K562 (cell line): Measurements from ENCODE around the gene PIP4K2A. TPM values are rescaled to one million over a fixed set of nuclear protein-coding genes. Genes with fewer than 3 reads are reported as not detected.

ENCODE experiments used
- CHD2 ChIP-seq: IDR thresholded peaks from 2 replicates; pipeline ENCODE4 v1.6.1; 2011; ENCODE audit warnings: low read depth, low read length
- FOXJ2 ChIP-seq: fragments of 200-800 bp; sonication (Bioruptor generic); IDR thresholded peaks from 2 replicates; pipeline ENCODE4 v1.6.1; 2016; ENCODE audit warnings: missing genetic modification characterization, missing compliant biosample characterization
- HDAC1 ChIP-seq, 2 experiments: fragments of 450-650 bp; IDR thresholded peaks; 2 replicates each; pipeline ENCODE4 v1.6.1; 2016 to 2017; ENCODE audit warnings: inconsistent platforms in 1 of 2, mild to moderate bottlenecking in 1 of 2, moderate library complexity in 1 of 2
- HDAC8 ChIP-seq: fragments of 450-650 bp; IDR thresholded peaks from 2 replicates; pipeline ENCODE4 v1.6.1; 2016; ENCODE audit warnings: mild to moderate bottlenecking, missing genetic modification characterization, moderate library complexity, missing compliant biosample characterization
- MTA1 ChIP-seq: fragments of 450-650 bp; IDR thresholded peaks from 2 replicates; pipeline ENCODE4 v1.6.1; 2017; ENCODE audit warnings: borderline replicate concordance
- MYBL2 ChIP-seq, 2 experiments: fragments of 450-650 bp in 1 of 2; sonication (generic) in 1 of 2; formaldehyde crosslinking in 1 of 2; IDR thresholded peaks; 2 replicates each; pipeline versions ENCODE4 v1.6.1 to v1.8.1; 2017 to 2022; ENCODE audit warnings: borderline replicate concordance in 1 of 2, inconsistent platforms in 1 of 2, low read depth in 1 of 2, mild to moderate bottlenecking in 1 of 2, missing genetic modification reagents in 1 of 2, moderate library complexity in 1 of 2
- NFXL1 ChIP-seq: fragments of 450-650 bp; formaldehyde crosslinking; IDR thresholded peaks from 2 replicates; pipeline ENCODE4 v1.4.0; 2021; ENCODE audit warnings: mild to moderate bottlenecking
- NFYB ChIP-seq: IDR thresholded peaks from 2 replicates; pipeline ENCODE4 v1.6.1; 2011; ENCODE audit warnings: mild to moderate bottlenecking, moderate library complexity; ENCODE audit not compliant: insufficient read length; ENCODE audit errors: extremely low read depth
- RNF2 ChIP-seq: sonication (generic); IDR thresholded peaks from 2 replicates; pipeline ENCODE4 v1.6.1; 2016
- SIRT6 ChIP-seq: IDR thresholded peaks from one replicate; pipeline ENCODE4 v1.6.1; 2012; ENCODE audit warnings: low read depth, mild to moderate bottlenecking, control low read depth, inconsistent platforms, low read length, moderate library complexity
- TCF7 ChIP-seq: sonication (generic); IDR thresholded peaks from 2 replicates; pipeline ENCODE4 v1.6.1; 2016; ENCODE audit warnings: antibody characterized with exemption, borderline replicate concordance
- XRCC3 ChIP-seq: fragments of 450-650 bp; IDR thresholded peaks from 2 replicates; pipeline ENCODE4 v1.6.1; 2017; ENCODE audit warnings: mild to moderate bottlenecking, moderate library complexity
- ZNF24 ChIP-seq: fragments of 450-650 bp; IDR thresholded peaks from 2 replicates; pipeline ENCODE4 v1.6.1; 2016
- ZNF280A ChIP-seq: fragments of 450-650 bp; IDR thresholded peaks from 2 replicates; pipeline ENCODE4 v1.6.1; 2018; ENCODE audit warnings: mild to moderate bottlenecking, low read depth; ENCODE audit not compliant: partially characterized antibody
- ZNF644 ChIP-seq: fragments of 200-800 bp; sonication (Bioruptor generic); IDR thresholded peaks from 2 replicates; pipeline ENCODE4 v1.6.1; 2016; ENCODE audit warnings: low read depth, missing genetic modification characterization, missing compliant biosample characterization
- polyA plus RNA-seq, 8 experiments: library from polyadenylated mRNA; depleted of rRNA in 4 of 8; stranded (reverse) in 5 of 8; unstranded in 3 of 8; fragments of >200 nt; fragmentation: Nextera tagmentation in 2 of 8; fragmentation: Illumina TruSeq in 1 of 8; extraction: Ambion mirVana in 2 of 8; extraction: Trizol in 1 of 8; gene quantifications; 2 replicates each; pipeline versions ENCODE4 v1.2.1 to v1.2.3, GENCODE V29; 2011 to 2014; ENCODE audit warnings: inconsistent platforms in 1 of 8, missing spikeins in 1 of 8
- total RNA-seq, 7 experiments: library from RNA; depleted of rRNA in 6 of 7; stranded (reverse); fragments of >200 nt in 6 of 7; fragmentation: Illumina TruSeq in 2 of 7; extraction: Trizol in 2 of 7; gene quantifications; 2 replicates each; pipeline versions ENCODE4 v1.2.1 to v1.2.3, GENCODE V29; 2011 to 2021; ENCODE audit warnings: low replicate concordance in 1 of 7
- TF ChIP-seq, protein P1 (sequence below): fragments of 450-650 bp; IDR thresholded peaks from 2 replicates; pipeline ENCODE4 v1.6.1; 2016; ENCODE audit warnings: antibody characterized with exemption
- TF ChIP-seq, protein P2 (sequence below): fragments of 450-650 bp; formaldehyde crosslinking; IDR thresholded peaks from 2 replicates; pipeline ENCODE4 v1.4.0; 2022; ENCODE audit warnings: missing genetic modification characterization
- TF ChIP-seq, protein P3 (sequence below): fragments of 450-650 bp; IDR thresholded peaks from 2 replicates; pipeline ENCODE4 v1.6.1; 2016; ENCODE audit warnings: low read depth, mild to moderate bottlenecking, moderate library complexity
- TF ChIP-seq, protein P4 (sequence below): fragments of 450-650 bp; formaldehyde crosslinking; IDR thresholded peaks from 2 replicates; pipeline ENCODE4 v1.4.0; 2022; ENCODE audit warnings: mild to moderate bottlenecking, moderate library complexity
- TF ChIP-seq, protein P5 (sequence below): fragments of 200-800 bp; sonication (Bioruptor generic); IDR thresholded peaks from 2 replicates; pipeline ENCODE4 v1.6.1; 2017; ENCODE audit warnings: missing genetic modification characterization, missing compliant biosample characterization

The PIP4K2A gene
- total and polyA plus RNA-seq, 9 of the 15 experiments (the other 6 are each of a cell fraction or from before 2014, with no cell fraction given), result 35.6 to 117 (median 71.9) TPM

DNA sequence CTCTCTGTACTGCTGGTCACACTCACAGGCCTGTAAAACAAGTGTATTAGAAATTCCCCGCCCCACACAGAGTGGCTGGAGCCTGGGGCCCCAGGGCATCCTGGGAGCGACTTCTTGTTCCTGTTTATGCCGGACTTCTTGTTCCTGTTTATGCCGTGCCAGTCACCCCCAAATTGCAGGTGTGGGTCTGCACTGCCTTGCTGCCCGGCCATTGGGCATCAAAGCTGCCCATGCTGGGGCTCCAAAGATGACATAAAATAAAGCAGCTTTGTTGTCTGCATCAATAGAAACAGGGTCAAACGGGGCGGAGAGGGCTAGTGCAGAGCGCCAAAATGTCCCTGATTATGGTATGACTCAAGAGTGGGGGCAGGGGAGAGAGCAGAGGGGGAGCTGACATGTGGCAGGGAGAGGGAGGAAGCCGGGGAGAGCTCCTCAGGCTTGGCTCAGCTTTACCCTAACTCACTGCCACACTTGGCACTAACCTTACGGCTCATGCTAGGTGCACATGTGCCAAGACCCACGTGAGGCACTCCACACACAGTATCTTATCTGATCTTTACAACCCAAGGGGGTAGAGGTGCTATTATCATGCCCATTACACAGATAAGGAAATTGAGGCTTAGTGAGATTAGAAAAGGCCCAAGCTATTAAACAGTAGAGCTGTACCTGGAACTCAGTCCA is 98.4 kb downstream of the PIP4K2A start (continued):
- TF ChIP-seq MYBL2 (IDR thresholded peaks at IDR 0.05; ENCODE audit: low read depth) (peak; percentile 46; the same call in 1 of the 2 replicates), MYBL2 (CRISPR knock-in tag; IDR thresholded peaks at IDR 0.05; ENCODE audit: borderline replicate concordance) (no peak), NFYB (no peak), MTA1 (peak; percentile 67; the same call in 1 of the 2 replicates), ZNF644 (0 out of 2 replicates have a peak, but pooled peaks have one; percentile 56), SIRT6 (no peak), HDAC1 (IDR thresholded peaks at IDR 0.05) (peak; percentile 65 to 81; a peak in 3 of 4 replicates), RNF2 (peak; percentile 80), XRCC3 (no peak), ZNF280A (no peak), FOXJ2 (tag) (no peak), TCF7 (no peak), ZNF24 (0 out of 2 replicates have a peak, but pooled peaks have one; percentile 34), HDAC8 (peak; percentile 79; the same call in 1 of the 2 replicates), NFXL1 (CRISPR knock-in tag) (no peak), CHD2 (0 out of 2 replicates have a peak, but pooled peaks have one; percentile 48)
- TF ChIP-seq, protein P1, sequence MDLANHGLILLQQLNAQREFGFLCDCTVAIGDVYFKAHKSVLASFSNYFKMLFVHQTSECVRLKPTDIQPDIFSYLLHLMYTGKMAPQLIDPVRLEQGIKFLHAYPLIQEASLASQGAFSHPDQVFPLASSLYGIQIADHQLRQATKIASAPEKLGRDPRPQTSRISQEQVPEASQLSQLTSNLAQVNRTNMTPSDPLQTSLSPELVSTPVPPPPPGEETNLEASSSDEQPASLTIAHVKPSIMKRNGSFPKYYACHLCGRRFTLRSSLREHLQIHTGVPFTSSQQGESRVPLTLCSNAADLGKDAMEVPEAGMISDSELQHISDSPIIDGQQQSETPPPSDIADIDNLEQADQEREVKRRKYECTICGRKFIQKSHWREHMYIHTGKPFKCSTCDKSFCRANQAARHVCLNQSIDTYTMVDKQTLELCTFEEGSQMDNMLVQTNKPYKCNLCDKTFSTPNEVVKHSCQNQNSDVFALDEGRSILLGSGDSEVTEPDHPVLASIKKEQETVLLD, result peak; percentile 53; the same call in 1 of the 2 replicates
- TF ChIP-seq, protein P2, sequence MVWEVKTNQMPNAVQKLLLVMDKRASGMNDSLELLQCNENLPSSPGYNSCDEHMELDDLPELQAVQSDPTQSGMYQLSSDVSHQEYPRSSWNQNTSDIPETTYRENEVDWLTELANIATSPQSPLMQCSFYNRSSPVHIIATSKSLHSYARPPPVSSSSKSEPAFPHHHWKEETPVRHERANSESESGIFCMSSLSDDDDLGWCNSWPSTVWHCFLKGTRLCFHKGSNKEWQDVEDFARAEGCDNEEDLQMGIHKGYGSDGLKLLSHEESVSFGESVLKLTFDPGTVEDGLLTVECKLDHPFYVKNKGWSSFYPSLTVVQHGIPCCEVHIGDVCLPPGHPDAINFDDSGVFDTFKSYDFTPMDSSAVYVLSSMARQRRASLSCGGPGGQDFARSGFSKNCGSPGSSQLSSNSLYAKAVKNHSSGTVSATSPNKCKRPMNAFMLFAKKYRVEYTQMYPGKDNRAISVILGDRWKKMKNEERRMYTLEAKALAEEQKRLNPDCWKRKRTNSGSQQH (CRISPR knock-in tag), result no peak
- TF ChIP-seq, protein P3, sequence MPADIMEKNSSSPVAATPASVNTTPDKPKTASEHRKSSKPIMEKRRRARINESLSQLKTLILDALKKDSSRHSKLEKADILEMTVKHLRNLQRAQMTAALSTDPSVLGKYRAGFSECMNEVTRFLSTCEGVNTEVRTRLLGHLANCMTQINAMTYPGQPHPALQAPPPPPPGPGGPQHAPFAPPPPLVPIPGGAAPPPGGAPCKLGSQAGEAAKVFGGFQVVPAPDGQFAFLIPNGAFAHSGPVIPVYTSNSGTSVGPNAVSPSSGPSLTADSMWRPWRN, result peak; percentile 48
- TF ChIP-seq, protein P4, sequence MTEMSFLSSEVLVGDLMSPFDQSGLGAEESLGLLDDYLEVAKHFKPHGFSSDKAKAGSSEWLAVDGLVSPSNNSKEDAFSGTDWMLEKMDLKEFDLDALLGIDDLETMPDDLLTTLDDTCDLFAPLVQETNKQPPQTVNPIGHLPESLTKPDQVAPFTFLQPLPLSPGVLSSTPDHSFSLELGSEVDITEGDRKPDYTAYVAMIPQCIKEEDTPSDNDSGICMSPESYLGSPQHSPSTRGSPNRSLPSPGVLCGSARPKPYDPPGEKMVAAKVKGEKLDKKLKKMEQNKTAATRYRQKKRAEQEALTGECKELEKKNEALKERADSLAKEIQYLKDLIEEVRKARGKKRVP (CRISPR knock-in tag), result peak; percentile 37; the same call in 1 of the 2 replicates
- TF ChIP-seq, protein P5, sequence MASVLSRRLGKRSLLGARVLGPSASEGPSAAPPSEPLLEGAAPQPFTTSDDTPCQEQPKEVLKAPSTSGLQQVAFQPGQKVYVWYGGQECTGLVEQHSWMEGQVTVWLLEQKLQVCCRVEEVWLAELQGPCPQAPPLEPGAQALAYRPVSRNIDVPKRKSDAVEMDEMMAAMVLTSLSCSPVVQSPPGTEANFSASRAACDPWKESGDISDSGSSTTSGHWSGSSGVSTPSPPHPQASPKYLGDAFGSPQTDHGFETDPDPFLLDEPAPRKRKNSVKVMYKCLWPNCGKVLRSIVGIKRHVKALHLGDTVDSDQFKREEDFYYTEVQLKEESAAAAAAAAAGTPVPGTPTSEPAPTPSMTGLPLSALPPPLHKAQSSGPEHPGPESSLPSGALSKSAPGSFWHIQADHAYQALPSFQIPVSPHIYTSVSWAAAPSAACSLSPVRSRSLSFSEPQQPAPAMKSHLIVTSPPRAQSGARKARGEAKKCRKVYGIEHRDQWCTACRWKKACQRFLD, result peak; percentile 93
